Measurements from ENCODE around the gene SNX6.
A peak's percentile ranks its signal among the peaks of the same experiment; 100 is the strongest.
"Not testable (repeated sequence)": the region's sequence is repeated elsewhere in the genome, so short reads cannot be mapped to it uniquely, and the experiment has no call there.

Gene SNX6

GRCh38 chr14:34629657-34630529, at the start of gene SNX6:
SNX6 (minus strand) TSS chr14:34630148; CDS start chr14:34630116, 32 bp downstream.
- DNase-seq: peak; percentile 68

- DNase-seq: no peak
Measured at GRCh38 chr14:34678735-34679134, 48.8 kb upstream of the SNX6 start.

GRCh38 chr14:34678306-34678705, 48.4 kb upstream of the SNX6 start:
- DNase-seq: no peak

- no peak for DNase-seq
Measured at GRCh38 chr14:34676516-34677211, 46.7 kb upstream of the SNX6 start.

GRCh38 chr14:34673702-34674101, 43.8 kb upstream of the SNX6 start:
- DNase-seq: no peak

GRCh38 chr14:34671716-34672115, 41.8 kb upstream of the SNX6 start:
- no peak for DNase-seq

- no peak for DNase-seq
Measured at GRCh38 chr14:34668111-34668510, 38.2 kb upstream of the SNX6 start.

- no peak for DNase-seq
Measured at GRCh38 chr14:34667007-34667406, 37.1 kb upstream of the SNX6 start.

- DNase-seq: peak; percentile 64
Measured at GRCh38 chr14:34665785-34666435, 36.0 kb upstream of the SNX6 start.

GRCh38 chr14:34662561-34663088, 32.7 kb upstream of the SNX6 start:
- DNase-seq: no peak

- no peak for DNase-seq
Measured at GRCh38 chr14:34660796-34661195, 30.8 kb upstream of the SNX6 start.

GRCh38 chr14:34655959-34656358, 26.0 kb upstream of the SNX6 start:
- no peak for DNase-seq

- DNase-seq: not testable (repeated sequence)
Measured at GRCh38 chr14:34653073-34653472, 23.1 kb upstream of the SNX6 start.

GRCh38 chr14:34652348-34652747, 22.4 kb upstream of the SNX6 start:
- not testable (repeated sequence) for DNase-seq

GRCh38 chr14:34650786-34651584, 21.0 kb upstream of the SNX6 start:
- DNase-seq: peak; percentile 95

- not testable (repeated sequence) for DNase-seq
Measured at GRCh38 chr14:34650006-34650405, 20.1 kb upstream of the SNX6 start.

GRCh38 chr14:34649344-34649743, 19.4 kb upstream of the SNX6 start:
- DNase-seq: no peak

GRCh38 chr14:34646570-34647255, 16.8 kb upstream of the SNX6 start:
- DNase-seq: no peak

GRCh38 chr14:34643361-34643760, 13.4 kb upstream of the SNX6 start:
- no peak for DNase-seq

GRCh38 chr14:34642595-34642994, 12.6 kb upstream of the SNX6 start:
- DNase-seq: no peak

GRCh38 chr14:34640826-34641225, 10.9 kb upstream of the SNX6 start:
- DNase-seq: no peak

- DNase-seq: not testable (repeated sequence)
Measured at GRCh38 chr14:34634360-34634771, 4.4 kb upstream of the SNX6 start.

Data from kidney glomerular epithelial cell (primary cell).